MM.1S (cell line): ENCODE measurements around the gene LMAN2L.

Experiments
- DNase-seq: peaks from one replicate; pipeline ENCODE4 v3.0.0-alpha.2; 2015
- H2AFZ ChIP-seq: fragments of 300-600 bp; sonication (generic); 2 replicates; pipeline ENCODE4 v1.6.0; 2016; ENCODE audit warnings: antibody characterized with exemption, low read length
- H3F3A ChIP-seq: fragments of 300-600 bp; sonication (generic); 2 replicates; pipeline ENCODE4 v1.6.1; 2016; ENCODE audit warnings: mild to moderate bottlenecking, antibody characterized with exemption, low read length, moderate library complexity, mixed read lengths; ENCODE audit not compliant: insufficient read depth
- H3K27ac ChIP-seq: fragments of 300-600 bp; sonication (generic); 2 replicates; pipeline ENCODE4 v1.5.1; 2016; ENCODE audit warnings: mild to moderate bottlenecking, low read length
- H3K27me3 ChIP-seq: fragments of 300-600 bp; sonication (generic); replicated peaks from 2 replicates; pipeline ENCODE4 v1.6.0; 2016; ENCODE audit warnings: low read length; ENCODE audit not compliant: insufficient read depth
- H3K36me3 ChIP-seq: fragments of 300-600 bp; sonication (generic); replicated peaks from 2 replicates; pipeline ENCODE4 v1.6.1; 2016; ENCODE audit warnings: mild to moderate bottlenecking, low read length, mixed read lengths; ENCODE audit not compliant: insufficient read depth
- H3K4me1 ChIP-seq: fragments of 300-600 bp; sonication (generic); 2 replicates; pipeline ENCODE4 v1.6.1; 2016; ENCODE audit warnings: low read length, mixed read lengths
- H3K4me2 ChIP-seq: fragments of 300-600 bp; sonication (generic); 2 replicates; pipeline ENCODE4 v1.6.0; 2016; ENCODE audit warnings: low read depth, low read length
- H3K4me3 ChIP-seq: fragments of 300-600 bp; sonication (generic); 2 replicates; pipeline ENCODE4 v1.5.1; 2016; ENCODE audit warnings: low read length, mixed read lengths
- H3K79me2 ChIP-seq: fragments of 300-600 bp; sonication (generic); 2 replicates; pipeline ENCODE4 v1.6.1; 2016; ENCODE audit warnings: mixed run types, low read length, mixed read lengths
- H3K9ac ChIP-seq: fragments of 300-600 bp; sonication (generic); 2 replicates; pipeline ENCODE4 v1.6.1; 2016; ENCODE audit warnings: low read length, mixed read lengths
- H3K9me2 ChIP-seq: fragments of 300-600 bp; sonication (generic); replicated peaks from 2 replicates; pipeline ENCODE4 v1.6.1; 2016; ENCODE audit warnings: mild to moderate bottlenecking, low read length, mixed read lengths; ENCODE audit not compliant: insufficient read depth
- H3K9me3 ChIP-seq: fragments of 300-600 bp; sonication (generic); replicated peaks from 2 replicates; pipeline ENCODE4 v1.6.1; 2016; ENCODE audit warnings: mild to moderate bottlenecking, low read length, mixed read lengths; ENCODE audit not compliant: insufficient read depth
- H4K20me1 ChIP-seq: fragments of 300-600 bp; sonication (generic); 2 replicates; pipeline ENCODE4 v1.6.1; 2016; ENCODE audit warnings: mild to moderate bottlenecking, low read length, moderate library complexity, mixed read lengths; ENCODE audit not compliant: insufficient read depth
- EZH2 ChIP-seq: fragments of 300-600 bp; sonication (generic); optimal IDR thresholded peaks from 2 replicates; pipeline ENCODE3; 2017; ENCODE audit warnings: low read depth, mild to moderate bottlenecking, antibody characterized with exemption, low read length, mixed read lengths
- EZH2phosphoT487 ChIP-seq: fragments of 300-600 bp; sonication (generic); IDR thresholded peaks from 2 replicates; pipeline ENCODE4 v1.6.1; 2018; ENCODE audit warnings: antibody characterized with exemption, low read length
- TF ChIP-seq, protein P1 (sequence below): fragments of 300-600 bp; sonication (generic); IDR thresholded peaks from 2 replicates; pipeline ENCODE4 v1.5.1; 2016; ENCODE audit warnings: antibody characterized with exemption, low read length, mixed read lengths

Gene LMAN2L

DNA sequence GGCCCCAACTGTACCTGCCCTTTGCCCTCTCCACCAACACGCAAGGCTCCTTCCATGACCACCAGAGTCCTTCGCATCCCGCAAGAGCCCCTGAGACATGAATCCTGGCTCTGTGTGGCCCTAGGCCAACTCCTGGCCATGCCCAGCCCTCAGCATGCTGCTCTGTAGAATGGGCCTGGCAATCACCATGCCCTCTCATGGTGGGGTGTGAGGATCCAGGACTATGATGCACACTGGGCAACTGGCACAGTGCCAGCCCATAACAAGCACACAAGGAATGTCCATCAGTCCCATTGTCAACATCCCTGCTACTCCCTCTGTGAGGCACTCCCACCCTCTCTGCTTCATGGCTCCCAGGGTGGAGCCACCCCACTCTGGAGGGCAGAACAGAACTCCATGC is 52.6 kb downstream of the LMAN2L start:
- Histone ChIP-seq H3K9me2 (no peaks in the 10 kb centered on the region), H3K4me3 (no peak overlapping the region), H3K79me2 (no peaks in the 10 kb centered on the region), H3K36me3 (no peaks in the 10 kb centered on the region), H4K20me1 (no peaks in the 10 kb centered on the region), H3K4me1 (no peaks in the 10 kb centered on the region), H3K9me3 (no peaks in the 10 kb centered on the region), H3K4me2 (no peak overlapping the region), H3K27ac (no peak overlapping the region), H3F3A (no peaks in the 10 kb centered on the region), H2AFZ (no peak overlapping the region), H3K9ac (no peak overlapping the region), H3K27me3 (no peaks in the 10 kb centered on the region)
- TF ChIP-seq EZH2phosphoT487 (no peak), EZH2 (no peak)
- TF ChIP-seq, protein P1, sequence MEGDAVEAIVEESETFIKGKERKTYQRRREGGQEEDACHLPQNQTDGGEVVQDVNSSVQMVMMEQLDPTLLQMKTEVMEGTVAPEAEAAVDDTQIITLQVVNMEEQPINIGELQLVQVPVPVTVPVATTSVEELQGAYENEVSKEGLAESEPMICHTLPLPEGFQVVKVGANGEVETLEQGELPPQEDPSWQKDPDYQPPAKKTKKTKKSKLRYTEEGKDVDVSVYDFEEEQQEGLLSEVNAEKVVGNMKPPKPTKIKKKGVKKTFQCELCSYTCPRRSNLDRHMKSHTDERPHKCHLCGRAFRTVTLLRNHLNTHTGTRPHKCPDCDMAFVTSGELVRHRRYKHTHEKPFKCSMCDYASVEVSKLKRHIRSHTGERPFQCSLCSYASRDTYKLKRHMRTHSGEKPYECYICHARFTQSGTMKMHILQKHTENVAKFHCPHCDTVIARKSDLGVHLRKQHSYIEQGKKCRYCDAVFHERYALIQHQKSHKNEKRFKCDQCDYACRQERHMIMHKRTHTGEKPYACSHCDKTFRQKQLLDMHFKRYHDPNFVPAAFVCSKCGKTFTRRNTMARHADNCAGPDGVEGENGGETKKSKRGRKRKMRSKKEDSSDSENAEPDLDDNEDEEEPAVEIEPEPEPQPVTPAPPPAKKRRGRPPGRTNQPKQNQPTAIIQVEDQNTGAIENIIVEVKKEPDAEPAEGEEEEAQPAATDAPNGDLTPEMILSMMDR, result no peak
- no peak for DNase-seq

DNA sequence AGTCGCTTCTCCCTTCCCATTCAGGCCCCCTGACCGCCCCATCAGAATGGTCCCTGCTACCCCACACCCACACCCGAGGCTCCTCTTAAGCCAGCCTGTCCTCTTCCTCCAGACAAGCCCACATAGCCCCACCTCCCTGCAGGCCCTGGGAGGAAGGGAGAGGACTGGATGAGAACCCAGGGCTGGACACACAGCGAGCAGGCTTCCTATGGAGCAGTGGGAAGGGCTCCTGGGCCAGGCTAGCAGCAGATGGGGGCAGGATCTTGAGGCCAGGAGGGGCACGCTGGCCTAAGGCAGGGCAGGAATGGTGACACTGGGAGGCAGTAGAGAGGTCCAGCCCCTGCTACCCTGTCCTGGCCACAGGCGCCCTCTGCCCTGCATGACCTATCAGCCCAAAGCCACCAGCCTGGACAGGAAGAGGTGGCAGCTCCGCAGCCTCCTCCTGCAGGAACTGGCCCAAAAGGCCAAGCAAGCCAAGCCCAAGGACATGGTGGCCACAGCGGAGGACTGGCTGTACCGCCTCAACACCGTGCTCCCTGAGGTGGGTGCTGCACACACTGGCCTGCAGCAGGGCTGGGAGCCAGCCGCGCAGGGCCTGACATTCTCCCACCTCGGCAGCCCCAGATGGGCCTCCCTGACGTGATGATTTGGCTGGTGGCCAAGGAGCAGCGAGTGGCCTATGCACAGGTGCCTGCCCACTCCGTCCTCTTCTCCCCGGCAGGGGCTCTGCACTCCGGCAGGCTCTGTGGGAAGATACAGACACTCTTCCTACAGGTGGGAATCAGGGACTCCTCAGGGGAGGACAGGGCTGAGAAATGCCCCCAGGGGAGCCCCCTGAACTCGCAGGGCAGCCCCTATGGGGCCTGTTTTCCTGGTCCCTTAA is 54.0 kb downstream of the LMAN2L start:
- H3K9ac ChIP-seq, result no peak overlapping the region
- TF ChIP-seq, protein P1, result no peak
- TF ChIP-seq EZH2, result no peak
- no peak for TF ChIP-seq EZH2phosphoT487

DNA sequence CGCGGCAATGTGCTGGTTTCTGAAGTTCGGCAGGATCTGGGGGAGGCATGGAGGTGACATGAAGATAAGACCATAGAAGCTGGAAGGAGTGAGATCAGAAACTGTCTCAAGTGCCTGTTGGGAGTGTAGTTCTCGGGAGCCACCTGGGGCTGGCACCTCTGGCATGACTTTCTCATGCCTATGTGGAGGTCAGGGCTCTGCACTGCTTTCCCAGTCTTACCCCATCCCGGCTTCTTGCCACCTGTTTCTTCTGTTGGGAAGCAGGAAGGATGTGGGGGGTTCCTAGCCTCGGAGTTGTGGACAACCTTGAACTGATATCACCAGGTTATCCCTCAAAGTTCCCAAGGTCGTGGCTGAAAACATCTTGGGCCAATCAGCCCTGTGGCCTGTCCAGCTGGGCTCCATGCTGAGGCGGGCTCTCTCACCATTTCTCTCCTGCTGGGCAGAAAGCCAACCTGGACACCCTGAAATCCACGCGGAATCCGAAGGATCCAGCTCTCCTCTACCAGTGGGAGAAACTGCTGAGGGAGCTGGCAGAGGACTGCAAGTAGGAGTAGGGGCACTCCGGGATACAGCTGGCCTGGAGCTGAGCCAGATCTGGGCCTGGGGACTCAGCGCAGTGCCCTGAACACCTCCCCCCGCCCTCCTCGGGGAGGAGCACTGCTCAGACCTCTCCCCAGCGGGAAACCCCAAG is 54.8 kb downstream of the LMAN2L start:
- no peaks in the 10 kb centered on the region for H3K9me2 ChIP-seq
- no peaks in the 10 kb centered on the region for H3K27me3 ChIP-seq
- no peaks in the 10 kb centered on the region for H3K79me2 ChIP-seq
- H3K9me3 ChIP-seq, result no peaks in the 10 kb centered on the region
- H3K4me3 ChIP-seq, result no peak overlapping the region
- TF ChIP-seq EZH2, result no peak
- TF ChIP-seq EZH2phosphoT487, result no peak
- TF ChIP-seq, protein P1, result no peak
- H3K4me1 ChIP-seq, result no peaks in the 10 kb centered on the region
- no peak overlapping the region for H3K27ac ChIP-seq
- no peaks in the 10 kb centered on the region for H4K20me1 ChIP-seq
- H2AFZ ChIP-seq, result no peak overlapping the region
- no peak for DNase-seq
- H3K36me3 ChIP-seq, result no peaks in the 10 kb centered on the region
- no peak overlapping the region for H3K9ac ChIP-seq
- H3F3A ChIP-seq, result no peaks in the 10 kb centered on the region
- H3K4me2 ChIP-seq, result no peak overlapping the region

More for the DNA sequence above, 54.0 kb downstream of the LMAN2L start:
- Histone ChIP-seq H3K9me2 (no peaks in the 10 kb centered on the region), H2AFZ (no peak overlapping the region), H3K4me3 (no peak overlapping the region), H4K20me1 (no peaks in the 10 kb centered on the region), H3K36me3 (no peaks in the 10 kb centered on the region), H3K27me3 (no peaks in the 10 kb centered on the region), H3K4me2 (no peak overlapping the region), H3K4me1 (no peaks in the 10 kb centered on the region), H3F3A (no peaks in the 10 kb centered on the region), H3K27ac (no peak overlapping the region), H3K9me3 (no peaks in the 10 kb centered on the region), H3K79me2 (no peaks in the 10 kb centered on the region)
- DNase-seq, result no peak
